ENCODE measurements around the gene GPC6.

The GPC6 gene

GRCh38 chr13:94263038-94263437 lies 1036.4 kb downstream of the GPC6 start:
- DNase-seq (ENCODE audit: extremely low read depth, low read depth) = no peak

GRCh38 chr13:94267581-94268366 lies 1041.2 kb downstream of the GPC6 start:
- no peak for DNase-seq (ENCODE audit: extremely low read depth, low read depth)

More at GRCh38 chr13:94263038-94263437, 1036.4 kb downstream of the GPC6 start:
- no peak for TF ChIP-seq CTCF (IDR thresholded peaks at IDR 0.05; ENCODE audit: low read depth, low read length)

GRCh38 chr13:94268661-94269060 lies 1042.1 kb downstream of the GPC6 start:
- TF ChIP-seq CTCF (IDR thresholded peaks at IDR 0.05; ENCODE audit: low read depth, low read length) = no peak
- no peak for DNase-seq (ENCODE audit: extremely low read depth, low read depth)

More at GRCh38 chr13:94267581-94268366, 1041.2 kb downstream of the GPC6 start:
- no peak for TF ChIP-seq CTCF (IDR thresholded peaks at IDR 0.05; ENCODE audit: low read depth, low read length)

GRCh38 chr13:94269557-94269956 lies 1043.0 kb downstream of the GPC6 start:
- TF ChIP-seq CTCF (IDR thresholded peaks at IDR 0.05; ENCODE audit: low read depth, low read length) = no peak
- no peak for DNase-seq (ENCODE audit: extremely low read depth, low read depth)

- no peak for TF ChIP-seq CTCF (IDR thresholded peaks at IDR 0.05; ENCODE audit: low read depth, low read length)
- DNase-seq (ENCODE audit: extremely low read depth, low read depth) = no peak
Measured at GRCh38 chr13:94270556-94270955, 1043.9 kb downstream of the GPC6 start.

GRCh38 chr13:94272038-94272437 lies 1045.4 kb downstream of the GPC6 start:
- no peak for TF ChIP-seq CTCF (IDR thresholded peaks at IDR 0.05; ENCODE audit: low read depth, low read length)
- no peak for DNase-seq (ENCODE audit: extremely low read depth, low read depth)

- no peak for DNase-seq (ENCODE audit: extremely low read depth, low read depth)
- no peak for TF ChIP-seq CTCF (IDR thresholded peaks at IDR 0.05; ENCODE audit: low read depth, low read length)
Measured at GRCh38 chr13:94280349-94280748, 1053.7 kb downstream of the GPC6 start.

Data from AG09319 (cell line).